Calu3 (cell line): Measurements from ENCODE around the gene ASXL2. TPM values are rescaled to one million over a fixed set of nuclear protein-coding genes. Genes with fewer than 3 reads are reported as not detected.

Experiments
- BruUV-seq: library from RNA; stranded (reverse); fragments of 400-500 nt; replicated peaks from 2 replicates; lab custom pipeline; 2021; lab: Mats Ljungman, UMichigan
- CTCF ChIA-PET: fragments of 300-600 bp; sonication (Branson Sonifier 250); formaldehyde crosslinking; loops from one replicate; lab custom pipeline; 2022; ENCODE audit warnings: antibody characterized with exemption; lab: Charles Lee
- DNase-seq: peaks from one replicate; pipeline ENCODE4 v3.0.0; 2022
- H3K27ac Mint-ChIP-seq: one replicate; pipeline ENCODE4 v1.8.0; 2022; ENCODE audit warnings: mixed read lengths; ENCODE audit not compliant: unreplicated experiment
- H3K27me3 Mint-ChIP-seq: one replicate; pipeline ENCODE4 v1.8.0; 2022; ENCODE audit warnings: mixed read lengths; ENCODE audit not compliant: unreplicated experiment
- H3K36me3 Mint-ChIP-seq: one replicate; pipeline ENCODE4 v1.8.0; 2022; ENCODE audit warnings: mild to moderate bottlenecking, moderate library complexity, mixed read lengths; ENCODE audit not compliant: insufficient read depth, unreplicated experiment
- H3K4me1 Mint-ChIP-seq: one replicate; pipeline ENCODE4 v1.8.0; 2022; ENCODE audit warnings: mild to moderate bottlenecking, low read depth, mixed read lengths; ENCODE audit not compliant: unreplicated experiment
- H3K4me3 Mint-ChIP-seq: one replicate; pipeline ENCODE4 v1.8.0; 2022; ENCODE audit warnings: mild to moderate bottlenecking, low read depth, moderate library complexity, mixed read lengths; ENCODE audit not compliant: unreplicated experiment
- H3K9me3 Mint-ChIP-seq: one replicate; pipeline ENCODE4 v1.8.0; 2022; ENCODE audit warnings: low read depth, mixed read lengths; ENCODE audit not compliant: unreplicated experiment
- intact Hi-C: fragments of 100-400 bp; cut with micrococcal nuclease; formaldehyde crosslinking; loops from one replicate; pipeline ENCODE4 v1.10.0; 2022; ENCODE audit not compliant: unreplicated experiment
- total RNA-seq: library from RNA; stranded (reverse); gene quantifications from 2 replicates; pipeline ENCODE4 v1.2.3, GENCODE V29; 2022
- TF ChIP-seq, protein P1 (sequence below): fragments of 200-600 bp; IDR thresholded peaks from one replicate; pipeline ENCODE4 v1.8.0; 2022; ENCODE audit warnings: antibody characterized with exemption; ENCODE audit not compliant: unreplicated experiment

The ASXL2 gene
- total RNA-seq, 1 experiment from 2014 or later, result 42.8 TPM

DNA sequence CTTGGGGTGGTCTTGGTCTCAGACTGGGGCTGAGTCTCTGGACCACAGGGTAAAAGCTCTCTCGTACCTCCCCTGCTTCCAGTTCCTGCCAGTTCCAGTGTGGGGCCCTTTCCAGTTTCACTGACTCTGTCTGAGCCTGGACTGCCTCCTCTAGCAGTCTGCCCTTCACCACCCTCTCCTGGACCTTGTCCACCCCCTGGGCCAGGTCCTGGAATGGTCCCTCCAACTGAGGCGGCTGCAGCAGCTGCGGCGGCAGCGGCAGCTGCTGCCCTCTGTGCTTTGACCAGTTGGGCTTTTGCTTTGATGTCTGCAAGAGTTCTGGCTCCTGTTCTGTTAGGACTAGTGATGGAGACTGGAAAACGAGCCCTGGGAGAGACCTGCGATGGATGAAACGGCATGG is 134.2 kb downstream of the ASXL2 start:
- intact Hi-C loops, result no loop called here
- BruUV-seq, result no TSS peak
- Mint-ChIP-seq H3K36me3 (peaks cover 18% of the 10 kb centered on the region), H3K4me1 (peaks cover 9% of the 10 kb centered on the region), H3K9me3 (no peaks in the 10 kb centered on the region), H3K4me3 (no peak overlapping the region), H3K27ac (no peak overlapping the region), H3K27me3 (no peaks in the 10 kb centered on the region)
- no peak for DNase-seq
- TF ChIP-seq, protein P1, sequence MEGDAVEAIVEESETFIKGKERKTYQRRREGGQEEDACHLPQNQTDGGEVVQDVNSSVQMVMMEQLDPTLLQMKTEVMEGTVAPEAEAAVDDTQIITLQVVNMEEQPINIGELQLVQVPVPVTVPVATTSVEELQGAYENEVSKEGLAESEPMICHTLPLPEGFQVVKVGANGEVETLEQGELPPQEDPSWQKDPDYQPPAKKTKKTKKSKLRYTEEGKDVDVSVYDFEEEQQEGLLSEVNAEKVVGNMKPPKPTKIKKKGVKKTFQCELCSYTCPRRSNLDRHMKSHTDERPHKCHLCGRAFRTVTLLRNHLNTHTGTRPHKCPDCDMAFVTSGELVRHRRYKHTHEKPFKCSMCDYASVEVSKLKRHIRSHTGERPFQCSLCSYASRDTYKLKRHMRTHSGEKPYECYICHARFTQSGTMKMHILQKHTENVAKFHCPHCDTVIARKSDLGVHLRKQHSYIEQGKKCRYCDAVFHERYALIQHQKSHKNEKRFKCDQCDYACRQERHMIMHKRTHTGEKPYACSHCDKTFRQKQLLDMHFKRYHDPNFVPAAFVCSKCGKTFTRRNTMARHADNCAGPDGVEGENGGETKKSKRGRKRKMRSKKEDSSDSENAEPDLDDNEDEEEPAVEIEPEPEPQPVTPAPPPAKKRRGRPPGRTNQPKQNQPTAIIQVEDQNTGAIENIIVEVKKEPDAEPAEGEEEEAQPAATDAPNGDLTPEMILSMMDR, result no peak
- CTCF ChIA-PET, result interaction anchor here (0.6 kb wide), 1 partner anchor 29 kb away, joined by 4 read pairs; no protein-coding TSS in a partner anchor

DNA sequence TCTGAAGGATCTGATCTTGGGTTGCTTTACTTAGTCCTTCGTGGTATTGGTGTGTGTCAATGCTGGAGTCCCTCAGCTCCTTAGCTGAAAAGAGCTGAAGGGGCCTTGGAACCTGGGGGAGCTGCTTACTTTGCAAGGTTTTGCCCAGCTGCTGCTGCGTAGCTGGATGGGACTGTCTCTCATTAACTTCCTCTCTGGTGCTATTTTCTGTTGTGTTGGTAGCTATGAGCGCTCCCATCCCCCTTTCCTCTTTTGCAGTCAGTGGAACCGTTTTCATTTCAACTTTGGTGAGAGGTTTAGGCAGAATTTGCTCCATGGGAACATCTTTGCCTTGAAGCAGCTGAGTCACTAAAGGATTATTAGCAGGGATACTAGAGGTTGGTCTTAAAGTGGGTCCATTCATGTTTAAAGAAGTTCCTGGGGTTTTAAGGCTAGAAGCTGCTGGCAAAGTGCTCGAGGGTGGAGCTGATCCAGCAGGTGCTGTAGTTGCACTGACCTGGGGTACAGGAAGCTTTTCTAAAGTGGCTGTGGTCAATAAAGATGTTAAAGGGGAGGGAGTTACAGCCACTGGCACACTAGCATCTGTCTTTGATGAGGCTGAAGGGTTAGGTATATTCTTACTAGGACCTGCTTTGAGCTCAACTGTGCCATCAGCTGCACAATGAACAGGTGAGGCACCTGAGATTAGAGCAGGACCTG is 135.0 kb downstream of the ASXL2 start:
- BruUV-seq, result no TSS peak
- CTCF ChIA-PET, result no interaction called here
- Mint-ChIP-seq H3K27me3 (no peaks in the 10 kb centered on the region), H3K36me3 (peaks cover 18% of the 10 kb centered on the region), H3K9me3 (no peaks in the 10 kb centered on the region), H3K4me1 (peaks cover 9% of the 10 kb centered on the region), H3K27ac (no peak overlapping the region), H3K4me3 (no peak overlapping the region)
- DNase-seq, result no peak
- TF ChIP-seq, protein P1, result no peak
- intact Hi-C loops, result no loop called here

DNA sequence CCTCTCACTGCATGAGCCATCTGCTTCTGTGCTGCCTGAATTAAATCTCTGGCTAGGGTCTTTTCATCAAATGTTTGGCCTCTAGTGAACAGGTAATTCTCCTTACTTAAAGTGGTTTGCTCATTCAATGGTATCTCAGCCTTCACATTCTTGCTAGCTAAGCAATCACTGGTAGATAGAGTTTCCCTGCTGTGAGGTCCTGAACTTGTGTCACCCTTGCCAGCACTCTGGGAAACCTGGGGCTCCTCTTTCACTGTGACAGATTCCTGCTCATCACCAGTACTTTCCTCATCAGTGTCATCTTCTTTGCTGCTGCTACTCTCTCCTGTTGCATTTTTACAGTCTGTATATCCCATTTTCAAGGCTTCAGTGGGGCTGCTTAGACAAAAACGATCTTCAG is 135.8 kb downstream of the ASXL2 start:
- no peak for DNase-seq
- TF ChIP-seq, protein P1, result no peak
- Mint-ChIP-seq H3K27me3 (no peaks in the 10 kb centered on the region), H3K9me3 (no peaks in the 10 kb centered on the region), H3K27ac (no peak overlapping the region), H3K4me1 (peaks cover 9% of the 10 kb centered on the region), H3K4me3 (no peak overlapping the region), H3K36me3 (peaks cover 18% of the 10 kb centered on the region)
- CTCF ChIA-PET, result no interaction called here
- TSS peak; percentile 35 for BruUV-seq
- intact Hi-C loops, result no loop called here

DNA sequence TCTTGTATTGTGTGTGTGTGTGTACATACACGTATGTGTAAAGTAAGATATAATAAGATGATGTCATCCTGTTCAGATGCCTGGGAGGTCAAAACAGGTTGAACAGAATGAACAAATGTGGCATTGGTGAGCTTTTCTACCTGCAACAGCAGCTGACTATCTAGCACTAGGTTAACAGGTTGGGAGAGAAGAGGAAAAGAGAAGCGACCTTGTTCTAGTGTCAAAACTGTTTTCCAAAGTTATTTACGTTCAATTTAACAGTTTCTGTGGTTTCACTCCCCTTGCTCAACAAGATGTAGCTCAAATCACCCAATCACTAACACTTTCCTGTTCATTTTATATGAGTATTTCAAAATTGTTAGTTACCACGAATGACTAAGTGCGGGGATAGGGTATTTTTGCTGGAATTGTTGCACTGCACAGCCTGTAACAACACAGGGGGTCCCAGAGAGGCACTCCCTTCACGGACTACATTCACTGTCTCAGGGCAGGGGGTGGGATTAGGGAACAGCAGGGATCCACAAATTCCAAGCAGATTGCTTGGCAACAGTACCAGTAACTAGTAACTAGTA is 137.4 kb downstream of the ASXL2 start:
- intact Hi-C loops, result no loop called here
- CTCF ChIA-PET, result no interaction called here

More for the DNA sequence above, 137.4 kb downstream of the ASXL2 start:
- Mint-ChIP-seq H3K27ac (no peak overlapping the region), H3K4me3 (no peak overlapping the region), H3K9me3 (no peaks in the 10 kb centered on the region), H3K36me3 (peaks cover 18% of the 10 kb centered on the region), H3K27me3 (no peaks in the 10 kb centered on the region), H3K4me1 (peaks cover 9% of the 10 kb centered on the region)
- TF ChIP-seq, protein P1, result no peak
- no TSS peak for BruUV-seq
- no peak for DNase-seq
